ENCODE measurements around the gene PTPRG. TPM values are rescaled to one million over a fixed set of nuclear protein-coding genes. Genes with fewer than 3 reads are reported as not detected.

PTPRG gene
- total RNA-seq, 1 experiment from 2014 or later = 69.3 TPM

DNA sequence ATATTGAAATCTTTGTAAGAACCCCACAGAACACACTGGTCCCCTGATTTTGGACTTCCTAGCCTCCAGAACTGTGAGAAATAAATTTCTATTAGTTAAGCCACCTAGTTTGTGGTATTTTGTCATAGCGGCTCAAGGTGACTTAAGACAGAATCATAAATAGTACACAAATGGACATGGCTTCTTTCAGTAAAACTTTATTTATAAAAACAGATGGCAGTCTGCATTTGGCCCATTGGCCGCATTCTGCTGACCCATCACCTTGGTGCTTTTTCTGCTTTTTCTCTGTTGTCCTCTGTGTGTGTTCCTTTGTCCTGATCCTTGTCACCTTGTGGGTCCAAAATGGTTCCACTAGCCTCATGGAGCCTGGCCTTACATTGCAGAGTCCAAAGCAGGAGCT is 363.6 kb downstream of the PTPRG start:
- Histone ChIP-seq H3K56ac (ENCODE audit: insufficient read length, low read depth, low read length) (no peak overlapping the region), H3K14ac (ENCODE audit: insufficient read depth, low read length) (no peak overlapping the region), H2AFZ (ENCODE audit: low read length) (no peak overlapping the region), H3K23ac (ENCODE audit: insufficient read length, low read depth, low read length) (no peak overlapping the region), H4K91ac (ENCODE audit: insufficient read length, low read depth, low read length) (no peak overlapping the region), H2BK120ac (ENCODE audit: low read depth, low read length, poor library complexity, severe bottlenecking) (no peak overlapping the region), H3K4me1 (ENCODE audit: insufficient read depth, low read length) (peaks cover 17% of the 10 kb centered on the region), H2BK12ac (ENCODE audit: insufficient read length, low read depth, low read length) (no peak overlapping the region), H2BK20ac (ENCODE audit: low read depth, low read length, poor library complexity, severe bottlenecking) (no peak overlapping the region), H3K9ac (ENCODE audit: extremely low read depth, insufficient read length, low read length) (no peak overlapping the region), H3T11ph (ENCODE audit: low read length) (no peak overlapping the region), H2BK15ac (ENCODE audit: low read depth, low read length) (no peak overlapping the region), H3K4ac (ENCODE audit: low read depth, low read length) (no peak overlapping the region), H3K27ac (ENCODE audit: insufficient read length, low read depth, low read length) (no peak overlapping the region), H3K4me2 (ENCODE audit: insufficient read depth, insufficient read length, low read length) (no peak overlapping the region), H4K20me1 (ENCODE audit: control insufficient read depth, insufficient read depth, insufficient read length) (no peaks in the 10 kb centered on the region), H4K8ac (replicated peaks; ENCODE audit: insufficient read length, low read depth, low read length) (no peak overlapping the region), H4K5ac (ENCODE audit: insufficient read length, low read depth, low read length) (no peak overlapping the region), H2BK5ac (ENCODE audit: insufficient read length, low read length) (no peak overlapping the region), H2AK5ac (ENCODE audit: insufficient read length, low read length) (no peak overlapping the region), H3K18ac (ENCODE audit: insufficient read length, low read depth, low read length) (no peak overlapping the region), H3K23me2 (ENCODE audit: insufficient read length, low read depth, low read length, poor library complexity, severe bottlenecking) (no peaks in the 10 kb centered on the region), H3K79me2 (ENCODE audit: insufficient read depth, low read length) (peaks cover 7% of the 10 kb centered on the region; the same call in 1 of the 2 replicates), H3K79me1 (ENCODE audit: insufficient read depth, low read depth, low read length, poor library complexity, severe bottlenecking) (no peaks in the 10 kb centered on the region), H3K27me3 (ENCODE audit: insufficient read depth, low read length) (no peaks in the 10 kb centered on the region), H3K9me3 (ENCODE audit: control insufficient read depth, low read depth, low read length) (no peaks in the 10 kb centered on the region)
- H3K36me3 Mint-ChIP-seq (ENCODE audit: insufficient read depth in 1 of 3, low read depth in 3 of 3) = no peaks in the 10 kb centered on the region
- peaks cover 46 to 52% of the 10 kb centered on the region in 2 experiments for H3K4me1 Mint-ChIP-seq
- H3K4me3 Mint-ChIP-seq = no peak overlapping the region
- no peaks in the 10 kb centered on the region for H3K9me3 Mint-ChIP-seq
- no peaks in the 10 kb centered on the region for H3K27me3 Mint-ChIP-seq (ENCODE audit: low read depth)
- H3K27ac Mint-ChIP-seq = peak overlapping the region in 1 of 3 experiments; percentile 91; a peak in 1 of 7 replicates
- no peak for DNase-seq
- TF ChIP-seq, protein P1, sequence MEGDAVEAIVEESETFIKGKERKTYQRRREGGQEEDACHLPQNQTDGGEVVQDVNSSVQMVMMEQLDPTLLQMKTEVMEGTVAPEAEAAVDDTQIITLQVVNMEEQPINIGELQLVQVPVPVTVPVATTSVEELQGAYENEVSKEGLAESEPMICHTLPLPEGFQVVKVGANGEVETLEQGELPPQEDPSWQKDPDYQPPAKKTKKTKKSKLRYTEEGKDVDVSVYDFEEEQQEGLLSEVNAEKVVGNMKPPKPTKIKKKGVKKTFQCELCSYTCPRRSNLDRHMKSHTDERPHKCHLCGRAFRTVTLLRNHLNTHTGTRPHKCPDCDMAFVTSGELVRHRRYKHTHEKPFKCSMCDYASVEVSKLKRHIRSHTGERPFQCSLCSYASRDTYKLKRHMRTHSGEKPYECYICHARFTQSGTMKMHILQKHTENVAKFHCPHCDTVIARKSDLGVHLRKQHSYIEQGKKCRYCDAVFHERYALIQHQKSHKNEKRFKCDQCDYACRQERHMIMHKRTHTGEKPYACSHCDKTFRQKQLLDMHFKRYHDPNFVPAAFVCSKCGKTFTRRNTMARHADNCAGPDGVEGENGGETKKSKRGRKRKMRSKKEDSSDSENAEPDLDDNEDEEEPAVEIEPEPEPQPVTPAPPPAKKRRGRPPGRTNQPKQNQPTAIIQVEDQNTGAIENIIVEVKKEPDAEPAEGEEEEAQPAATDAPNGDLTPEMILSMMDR (conservative IDR thresholded peaks at IDR 0.05) = no peak
- WGBS (ENCODE audit: extremely low coverage, insufficient read length, low lambda C conversion rate) = no CpG with 5 or more reads among the region's 2 CpGs
